Stomach (tissue), 4 donors: ENCODE measurements around the gene IL2RG.
A peak's percentile ranks its signal among the peaks of the same experiment; 100 is the strongest.

ENCODE experiments used
- CTCF ChIP-seq, 7 experiments: fragments of 450-650 bp in 4 of 7; fragments of 200-600 bp in 3 of 7; sonication (generic) in 3 of 7; IDR thresholded peaks; one replicate each; pipeline ENCODE4 v1.5.1; 2016 to 2019; ENCODE audit warnings: antibody characterized with exemption in 7 of 7, control low read depth in 2 of 7, mild to moderate bottlenecking in 1 of 7
- EP300 ChIP-seq: sonication (generic); formaldehyde crosslinking; IDR thresholded peaks from one replicate; pipeline ENCODE4 v1.6.1; 2017; ENCODE audit warnings: antibody characterized with exemption
- POLR2A ChIP-seq, 4 donors: fragments of 450-650 bp; IDR thresholded peaks; one replicate each; pipeline ENCODE4 v1.6.1; 2016; ENCODE audit warnings: antibody characterized with exemption in 4 of 4, control low read depth in 2 of 4, mild to moderate bottlenecking in 1 of 4, moderate library complexity in 1 of 4
- POLR2AphosphoS5 ChIP-seq, 3 donors: sonication (generic); formaldehyde crosslinking; IDR thresholded peaks; one replicate each; pipeline ENCODE4 v1.6.1; 2016; ENCODE audit warnings: antibody characterized with exemption in 3 of 3

GRCh38 chrX:71098302-71098701, 13.1 kb downstream of the IL2RG start:
- TF ChIP-seq CTCF (IDR thresholded peaks at IDR 0.05) (peak in 3 of 7 experiments; percentile 29 to 58 (median 36)), POLR2AphosphoS5 (IDR thresholded peaks at IDR 0.05) (no peak), POLR2A (IDR thresholded peaks at IDR 0.05) (no peak), EP300 (no peak)
